ENCODE data around the gene ATP6V1B1. TPM values are rescaled to one million over a fixed set of nuclear protein-coding genes. Genes with fewer than 3 reads are reported as not detected.

ATP6V1B1 gene
- total RNA-seq, 1 experiment from 2014 or later = 6.5 TPM

GRCh38 chr2:70927138-70927537, 8.6 kb upstream of the ATP6V1B1 start:
- H3K4me3 ChIP-seq (ENCODE audit: low read depth, low read length, poor library complexity, severe bottlenecking) = no peak overlapping the region
- ChIA-PET CTCF (no interaction called here), POLR2A (ENCODE audit: low non-redundant PET) (no interaction called here)
- no TSS peak for BruUV-seq (replicated peaks)
- no peak overlapping the region for H3K27ac ChIP-seq (ENCODE audit: low read depth, low read length, poor library complexity, severe bottlenecking)
- H3K4me1 ChIP-seq (ENCODE audit: insufficient read depth, low read length, poor library complexity, severe bottlenecking) = no peaks in the 10 kb centered on the region
- no peak for DNase-seq (ENCODE audit: low spot score)
- TF ChIP-seq EZH2 (IDR thresholded peaks at IDR 0.05; ENCODE audit: borderline replicate concordance, low read depth, low read length, poor library complexity, severe bottlenecking) (no peak), CTCF (conservative IDR thresholded peaks at IDR 0.05; ENCODE audit: low read depth, low read length) (no peak)
- intact Hi-C loops (cut with micrococcal nuclease; ENCODE audit: unreplicated experiment) = no loop called here
- peaks cover 3% of the 10 kb centered on the region for H3K36me3 ChIP-seq (ENCODE audit: insufficient read depth, low read length, poor library complexity, severe bottlenecking)
- H3K27me3 ChIP-seq (replicated peaks; ENCODE audit: insufficient read depth, low read depth, low read length, poor library complexity) = no peaks in the 10 kb centered on the region
- no peaks in the 10 kb centered on the region for H3K9me3 ChIP-seq (ENCODE audit: low read depth, low read length, poor library complexity, severe bottlenecking)

- TF ChIP-seq EZH2 (IDR thresholded peaks at IDR 0.05; ENCODE audit: borderline replicate concordance, low read depth, low read length, poor library complexity, severe bottlenecking) = no peak
- no peak for TF ChIP-seq CTCF (conservative IDR thresholded peaks at IDR 0.05; ENCODE audit: low read depth, low read length)
- H3K27ac ChIP-seq (ENCODE audit: low read depth, low read length, poor library complexity, severe bottlenecking) = no peak overlapping the region
- no peaks in the 10 kb centered on the region for H3K9me3 ChIP-seq (ENCODE audit: low read depth, low read length, poor library complexity, severe bottlenecking)
- no TSS peak for BruUV-seq (replicated peaks)
- CTCF ChIA-PET = no interaction called here
- intact Hi-C loops (cut with micrococcal nuclease; ENCODE audit: unreplicated experiment) = no loop called here
- no peaks in the 10 kb centered on the region for H3K4me1 ChIP-seq (ENCODE audit: insufficient read depth, low read length, poor library complexity, severe bottlenecking)
- peaks cover 3% of the 10 kb centered on the region for H3K36me3 ChIP-seq (ENCODE audit: insufficient read depth, low read length, poor library complexity, severe bottlenecking)
- POLR2A ChIA-PET (ENCODE audit: low non-redundant PET) = no interaction called here
- no peak for DNase-seq (ENCODE audit: low spot score)
- H3K4me3 ChIP-seq (ENCODE audit: low read depth, low read length, poor library complexity, severe bottlenecking) = no peak overlapping the region
- no peaks in the 10 kb centered on the region for H3K27me3 ChIP-seq (replicated peaks; ENCODE audit: insufficient read depth, low read depth, low read length, poor library complexity)
Measured at GRCh38 chr2:70927641-70928040, 8.1 kb upstream of the ATP6V1B1 start.

- Histone ChIP-seq H3K36me3 (ENCODE audit: insufficient read depth, low read length, poor library complexity, severe bottlenecking) (peaks cover 3% of the 10 kb centered on the region), H3K4me3 (ENCODE audit: low read depth, low read length, poor library complexity, severe bottlenecking) (no peak overlapping the region), H3K4me1 (ENCODE audit: insufficient read depth, low read length, poor library complexity, severe bottlenecking) (no peaks in the 10 kb centered on the region), H3K9me3 (ENCODE audit: low read depth, low read length, poor library complexity, severe bottlenecking) (no peaks in the 10 kb centered on the region), H3K27ac (ENCODE audit: low read depth, low read length, poor library complexity, severe bottlenecking) (no peak overlapping the region), H3K27me3 (replicated peaks; ENCODE audit: insufficient read depth, low read depth, low read length, poor library complexity) (no peaks in the 10 kb centered on the region)
- BruUV-seq (replicated peaks) = no TSS peak
- no peak for DNase-seq (ENCODE audit: low spot score)
- intact Hi-C loops (cut with micrococcal nuclease; ENCODE audit: unreplicated experiment) = no loop called here
- TF ChIP-seq CTCF (conservative IDR thresholded peaks at IDR 0.05; ENCODE audit: low read depth, low read length) = no peak
- no peak for TF ChIP-seq EZH2 (IDR thresholded peaks at IDR 0.05; ENCODE audit: borderline replicate concordance, low read depth, low read length, poor library complexity, severe bottlenecking)
- ChIA-PET CTCF (no interaction called here), POLR2A (ENCODE audit: low non-redundant PET) (no interaction called here)
Measured at GRCh38 chr2:70928366-70928765, 7.3 kb upstream of the ATP6V1B1 start.

Measured in A673 (cell line).